D341Med (cell line): ENCODE results near the gene KHDRBS2.

Experiments used
- DNase-seq: peaks from one replicate; pipeline ENCODE4 v3.0.0; 2012; ENCODE audit warnings: low spot score

The KHDRBS2 gene

DNA sequence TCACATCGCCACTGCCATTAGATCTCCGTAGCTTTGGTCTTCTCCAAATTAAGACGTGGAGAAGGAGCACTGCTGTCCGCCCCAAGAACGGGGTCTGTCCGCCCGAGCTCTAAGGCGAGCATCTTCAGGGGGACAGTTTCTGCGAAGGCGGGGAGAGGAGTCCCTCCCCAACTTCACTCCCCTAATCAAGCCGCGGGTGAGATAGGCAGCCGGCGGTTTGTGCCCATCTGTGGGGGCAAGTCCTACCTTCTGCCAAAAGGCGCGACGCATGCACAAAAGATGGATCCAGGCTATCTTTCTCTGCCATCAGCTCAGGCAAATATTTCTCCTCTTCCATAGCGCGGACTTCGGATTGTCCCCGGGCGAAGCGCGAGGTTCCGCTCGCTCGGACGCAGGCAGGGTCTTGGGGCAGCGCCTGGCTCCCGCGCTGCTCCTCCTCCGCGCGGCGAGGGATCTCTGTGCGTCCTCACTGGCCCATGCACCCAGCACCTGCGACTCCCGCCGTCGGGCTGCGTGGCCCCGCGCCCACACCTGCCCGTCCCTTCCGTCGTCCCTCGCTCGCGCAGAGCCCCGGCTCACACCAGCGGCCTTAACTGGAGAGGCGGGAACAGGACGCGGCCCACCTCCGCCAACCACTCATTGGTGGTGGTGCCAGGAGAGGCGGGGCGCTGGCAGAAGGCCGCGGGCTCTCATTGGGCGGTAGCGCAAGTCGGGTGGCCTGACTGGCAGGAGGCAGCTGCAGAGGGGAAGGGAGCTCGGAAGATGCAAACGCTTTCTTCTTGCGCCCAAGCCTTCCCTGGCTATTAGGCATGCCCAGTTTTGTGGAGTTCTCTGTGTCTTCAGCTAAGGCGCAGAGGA lies at the start of gene KHDRBS2:
Gene KHDRBS2 (minus strand): TSS at position 614 of the 858 bp plus-strand sequence.
- peak; percentile 80 for DNase-seq

DNA sequence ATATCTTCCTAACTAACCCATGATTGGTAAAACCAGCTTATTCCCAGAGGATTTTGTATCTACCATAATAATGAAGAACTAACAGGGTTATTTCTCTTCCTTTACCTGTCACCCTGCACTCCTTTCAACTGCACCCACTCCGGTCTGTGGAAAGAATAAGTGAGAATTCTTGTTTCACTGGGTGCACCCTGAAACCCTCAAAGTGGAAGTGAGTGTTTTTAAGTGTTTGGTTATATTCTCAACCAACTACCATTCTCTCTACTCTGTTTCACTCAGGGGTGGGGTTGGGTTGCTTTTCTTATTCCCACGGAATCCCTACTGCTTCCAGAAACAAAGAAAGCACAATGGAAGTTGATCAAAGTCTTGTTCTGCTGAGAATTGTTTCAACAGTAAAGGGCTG lies 42.6 kb upstream of the KHDRBS2 start:
- DNase-seq, result no peak

DNA sequence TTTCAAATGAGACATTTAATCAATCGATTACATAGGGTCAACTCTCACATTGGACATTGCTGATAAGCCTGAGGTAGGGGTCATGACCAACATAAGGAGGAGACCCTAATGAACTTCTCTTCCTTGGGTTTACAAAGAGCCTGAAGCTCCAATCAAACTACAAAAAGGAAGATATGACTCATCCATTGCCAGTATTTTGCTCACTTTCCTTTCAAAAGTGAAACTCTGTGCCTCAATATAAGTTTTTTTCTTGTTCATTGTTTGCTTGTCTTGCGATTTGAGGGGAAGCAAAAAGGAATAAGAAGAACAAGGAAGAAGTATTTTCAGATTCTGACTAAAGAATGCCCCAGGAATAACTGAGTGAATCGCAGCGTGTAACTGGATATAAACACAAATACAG lies 38.8 kb upstream of the KHDRBS2 start:
- DNase-seq, result no peak

DNA sequence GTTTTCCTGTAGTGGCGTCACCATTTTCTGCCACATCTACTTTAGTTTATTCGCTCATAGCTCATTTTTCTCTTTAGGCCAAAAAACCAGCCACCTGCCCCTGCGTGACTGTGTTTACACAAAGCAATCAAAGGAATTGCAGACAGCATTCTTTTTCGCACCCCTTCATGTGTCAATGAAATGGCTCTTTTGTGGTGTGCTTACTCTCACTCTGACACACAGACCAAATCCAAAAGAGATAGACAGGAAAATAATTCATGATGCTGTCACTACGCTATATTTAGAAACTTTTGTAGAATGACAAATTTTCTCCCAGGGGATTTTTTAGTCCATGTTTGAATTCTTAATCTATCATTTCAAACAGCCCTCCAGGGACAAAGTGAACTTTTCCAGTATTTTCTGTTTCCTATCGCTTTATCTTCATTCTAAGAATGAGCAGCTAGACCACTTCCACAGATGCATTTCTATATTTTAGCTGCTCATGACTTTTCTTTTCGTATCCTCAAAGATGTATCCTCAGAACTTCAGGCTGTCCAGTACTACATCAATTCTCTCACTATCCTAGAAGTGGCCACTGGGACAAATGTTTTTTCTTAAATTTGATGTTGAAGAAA lies 37.9 kb upstream of the KHDRBS2 start:
- no peak for DNase-seq

DNA sequence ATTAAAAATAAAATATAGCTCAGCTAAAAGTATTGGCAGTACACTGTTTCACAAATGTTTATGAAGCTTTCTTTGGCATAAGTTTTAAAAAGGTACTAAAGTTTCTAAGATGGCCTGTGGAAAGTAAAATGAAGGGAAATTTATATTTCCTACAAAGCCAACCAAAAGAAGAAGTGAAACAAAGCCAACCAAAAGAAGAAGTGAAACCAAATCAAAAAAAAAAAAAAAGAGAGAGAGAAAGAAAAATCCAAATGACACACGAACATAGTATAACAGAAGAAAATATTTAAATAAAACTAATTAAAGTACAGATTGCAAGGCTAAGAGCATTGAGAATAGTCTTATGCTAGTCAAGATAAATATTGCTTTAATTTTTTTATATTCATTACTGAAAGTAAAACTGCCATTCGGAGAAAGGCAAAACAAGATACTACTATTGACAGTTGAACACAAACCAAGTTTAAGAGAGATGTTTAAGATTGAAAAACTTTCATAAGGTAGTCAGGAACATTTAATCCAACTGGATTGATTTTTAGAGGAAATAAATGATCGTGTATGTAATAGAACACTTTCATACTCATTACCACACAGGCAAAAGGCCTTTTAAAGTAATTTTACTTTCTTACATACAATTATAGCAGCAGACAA lies 12.8 kb upstream of the KHDRBS2 start:
- no peak for DNase-seq

DNA sequence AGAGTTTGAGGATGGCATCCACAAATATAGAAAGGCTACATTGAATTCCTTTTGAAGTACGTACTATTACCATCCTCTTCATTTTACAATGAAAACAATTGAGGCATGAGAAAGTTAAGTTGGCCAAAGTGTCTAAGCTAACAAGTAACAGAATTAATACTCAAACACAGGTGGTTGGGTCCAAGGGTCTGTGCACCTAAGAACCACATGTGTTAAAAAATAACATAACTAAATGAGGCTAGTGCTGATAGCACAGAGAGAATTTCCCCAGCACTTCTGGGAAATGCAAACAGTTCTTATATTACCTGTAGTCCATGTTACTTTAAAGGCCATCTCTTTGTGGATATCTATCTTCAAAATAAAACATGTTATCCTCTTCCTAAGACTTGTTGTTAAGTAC lies 10.5 kb upstream of the KHDRBS2 start:
- no peak for DNase-seq

DNA sequence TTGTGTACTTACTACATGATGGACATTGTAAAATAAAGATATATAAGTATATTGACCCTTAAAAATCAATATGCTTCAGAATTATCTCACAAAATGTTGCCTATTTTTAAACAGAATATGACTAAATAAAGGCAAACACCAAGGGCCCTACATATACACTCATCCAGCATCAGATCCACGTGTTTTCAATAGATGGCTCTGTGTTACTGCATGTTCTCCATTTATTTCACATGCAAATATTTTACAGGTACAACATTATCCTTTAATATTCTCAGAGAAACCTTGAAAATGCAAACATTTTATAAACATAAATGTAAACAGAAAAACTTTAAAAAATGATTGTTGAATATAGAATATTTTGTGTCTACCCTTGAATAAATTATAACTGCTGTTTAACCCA lies 2.9 kb upstream of the KHDRBS2 start:
- no peak for DNase-seq

DNA sequence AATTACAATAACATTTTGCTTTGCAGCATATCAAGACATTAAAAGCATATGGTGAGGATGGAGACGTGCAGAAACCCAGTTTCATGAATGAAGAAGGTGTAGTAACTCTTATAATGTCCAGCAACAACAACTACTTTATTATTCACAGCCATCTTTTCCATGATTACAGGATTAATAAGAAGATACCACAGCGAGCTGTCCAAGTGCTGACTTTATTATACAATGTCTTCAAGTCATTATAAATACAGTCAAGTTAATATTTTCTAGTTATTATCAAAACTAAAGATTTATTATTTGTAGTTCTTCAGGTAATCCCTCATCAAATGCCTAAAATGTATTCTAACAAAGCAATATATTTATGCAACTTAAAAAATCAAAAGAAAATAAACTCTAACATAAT lies 2.5 kb upstream of the KHDRBS2 start:
- no peak for DNase-seq

DNA sequence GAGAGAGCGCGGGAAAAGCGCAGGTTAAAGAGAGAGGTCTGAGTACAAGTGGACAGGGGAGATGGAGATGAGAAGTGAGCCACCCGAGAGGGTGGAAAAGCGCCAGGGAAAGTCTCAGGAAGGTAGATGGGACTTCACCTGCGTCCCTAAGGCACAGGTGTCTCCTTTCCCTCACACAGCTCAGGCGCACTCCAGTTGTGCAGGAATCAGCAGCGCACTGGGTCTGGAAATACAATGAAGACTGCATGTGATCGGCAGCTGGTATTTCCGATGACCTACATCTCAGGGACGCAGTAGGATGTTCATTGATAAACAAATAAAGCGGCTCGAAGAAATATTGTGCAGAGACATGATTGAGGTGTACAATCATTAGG lies 432 bp upstream of the KHDRBS2 start:
- DNase-seq, result peak; percentile 10

DNA sequence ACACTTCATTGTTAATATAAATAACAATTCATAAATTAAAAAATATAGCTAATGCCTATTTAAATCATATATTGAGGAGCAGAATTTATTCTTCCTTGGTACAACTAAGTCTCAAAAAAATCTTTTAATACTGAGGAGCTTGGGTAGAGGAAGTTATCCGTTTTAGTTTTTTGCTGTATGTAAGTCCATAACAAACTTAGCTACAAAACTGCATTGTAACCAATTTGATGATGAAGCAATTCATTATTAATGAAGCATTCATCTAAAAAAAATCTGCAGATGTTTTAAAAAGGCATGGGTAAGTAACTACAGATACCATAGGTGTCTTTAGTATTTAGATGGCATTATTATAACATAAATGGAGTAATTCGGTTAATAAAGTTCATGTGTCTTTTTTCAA lies 1.3 kb downstream of the KHDRBS2 start:
- DNase-seq, result no peak

DNA sequence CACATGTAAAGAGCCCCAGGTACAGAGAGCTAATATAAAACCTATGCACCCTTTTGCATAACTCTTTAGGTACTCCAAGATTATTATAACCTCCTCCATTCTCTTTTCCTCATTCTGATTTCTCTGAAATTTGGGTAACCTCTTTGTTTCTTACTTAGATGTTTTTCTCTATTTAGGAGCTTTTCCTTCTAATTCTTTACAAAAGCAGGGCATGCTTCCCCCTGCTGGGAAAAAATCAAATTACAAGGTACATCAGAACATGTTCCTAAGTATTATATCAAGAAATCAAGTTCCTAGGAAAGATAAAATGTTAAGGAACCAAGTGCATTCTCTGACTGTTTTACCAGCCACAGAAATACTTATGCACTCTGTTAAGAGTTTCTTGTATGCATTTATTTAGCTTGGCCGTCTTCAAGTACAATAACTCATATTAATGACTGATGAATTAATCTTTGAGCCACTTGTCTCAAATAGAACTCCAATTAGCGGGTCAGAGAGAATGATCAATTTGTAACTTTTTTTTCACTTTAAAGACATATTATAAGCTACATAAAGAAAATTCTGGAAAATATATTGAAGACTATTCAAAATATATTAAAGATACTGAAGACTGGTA lies 2.1 kb downstream of the KHDRBS2 start:
- no peak for DNase-seq

DNA sequence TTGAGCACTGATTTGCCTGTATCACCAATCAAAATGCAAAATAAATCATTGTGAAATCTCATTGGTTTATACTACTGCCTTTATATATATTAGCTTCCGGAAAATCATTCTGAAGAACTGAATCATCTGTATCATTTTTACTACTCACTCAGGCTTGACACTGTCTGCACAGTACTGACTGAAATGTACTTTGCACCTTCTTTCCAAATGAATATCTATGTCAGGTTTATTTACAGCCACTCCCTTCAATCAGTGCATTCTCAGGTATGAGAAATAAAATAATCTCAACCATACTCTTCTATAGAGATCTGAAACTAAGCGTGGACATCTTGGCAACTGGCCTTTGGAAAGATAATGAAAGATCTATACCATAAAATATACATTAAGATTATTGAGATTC lies 2.7 kb downstream of the KHDRBS2 start:
- no peak for DNase-seq

DNA sequence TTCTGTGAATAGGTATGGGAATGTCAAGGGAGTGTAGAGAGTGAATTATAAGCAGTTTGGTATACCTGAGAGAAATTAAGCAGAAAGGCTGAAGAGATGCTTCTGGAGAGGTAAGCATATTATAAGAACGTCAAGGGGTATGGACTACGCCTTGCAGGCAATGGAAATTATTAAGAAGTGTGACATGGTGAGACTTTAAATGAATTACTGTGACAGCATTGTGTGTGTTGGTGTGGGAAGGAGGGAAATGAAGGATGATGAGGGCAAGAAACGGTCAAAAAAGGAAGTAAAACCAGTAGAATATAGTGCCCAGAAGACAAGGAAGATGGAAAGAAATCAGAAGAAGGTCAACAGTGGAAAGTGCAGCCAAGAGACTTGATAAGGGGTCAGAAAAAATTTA lies 5.9 kb downstream of the KHDRBS2 start:
- no peak for DNase-seq

DNA sequence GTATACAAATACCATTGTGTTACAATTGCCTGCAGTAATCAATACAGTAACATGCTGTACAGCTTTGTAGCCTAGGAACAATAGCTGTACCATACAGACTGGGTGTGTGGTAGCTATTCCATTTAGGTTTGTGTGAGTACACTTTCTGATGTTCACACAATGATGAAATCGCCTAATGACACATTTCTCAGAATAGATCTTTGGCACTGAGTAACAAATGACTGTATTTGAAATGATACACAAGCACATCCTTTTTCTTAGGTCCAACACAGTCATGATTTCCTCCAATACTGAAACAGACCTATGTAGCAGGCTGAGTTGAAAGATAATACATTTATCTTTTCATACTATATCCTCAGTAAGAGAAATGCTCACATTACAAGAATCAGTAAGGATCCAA lies 13.9 kb downstream of the KHDRBS2 start:
- no peak for DNase-seq

DNA sequence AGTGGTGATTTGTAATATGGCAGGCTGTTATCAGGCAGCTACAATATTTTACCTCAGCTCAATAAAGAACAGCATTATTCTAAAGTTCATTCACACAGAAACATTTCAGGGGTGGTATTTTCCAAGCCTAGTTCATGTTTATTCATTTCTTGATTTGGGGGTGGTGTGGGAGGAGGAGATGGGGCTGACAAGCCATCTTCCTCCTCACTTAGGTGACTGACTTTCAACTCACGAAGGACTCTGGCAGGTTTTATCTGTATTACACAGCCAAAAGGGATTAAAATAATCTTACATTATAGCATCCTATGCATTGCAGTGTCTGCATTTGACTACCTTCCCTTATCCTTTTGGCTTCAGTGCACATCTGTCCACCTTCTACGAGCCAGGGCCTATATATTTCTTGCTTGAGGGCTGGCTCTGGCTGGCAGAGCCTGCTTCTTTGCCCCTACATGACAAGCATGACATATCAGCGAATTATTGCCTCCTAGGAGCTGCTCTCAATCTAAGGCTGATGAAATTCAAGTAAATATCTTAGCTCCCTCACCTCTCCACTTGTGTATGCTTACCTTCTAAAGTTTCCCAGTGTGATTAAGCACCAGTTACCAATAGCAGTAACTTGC lies 20.0 kb downstream of the KHDRBS2 start:
- DNase-seq, result peak; percentile 12

DNA sequence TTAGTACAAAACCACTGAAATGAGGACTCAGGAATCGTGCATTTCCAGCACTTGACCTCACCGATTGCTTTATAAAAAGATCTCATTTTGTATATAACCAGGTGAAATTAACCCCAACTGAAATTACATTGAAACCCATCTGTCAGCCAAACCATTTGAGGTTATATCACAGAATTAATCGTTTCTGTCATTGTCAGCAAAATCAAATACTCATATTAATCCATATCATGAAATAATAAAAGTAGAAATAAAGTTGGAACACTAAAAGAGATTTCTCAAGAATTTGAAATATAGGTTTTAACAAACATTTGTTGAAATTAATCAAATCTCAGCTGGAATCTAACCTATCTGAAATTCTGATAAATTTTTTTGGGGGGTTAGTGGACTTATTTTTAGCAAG lies 23.7 kb downstream of the KHDRBS2 start:
- no peak for DNase-seq

DNA sequence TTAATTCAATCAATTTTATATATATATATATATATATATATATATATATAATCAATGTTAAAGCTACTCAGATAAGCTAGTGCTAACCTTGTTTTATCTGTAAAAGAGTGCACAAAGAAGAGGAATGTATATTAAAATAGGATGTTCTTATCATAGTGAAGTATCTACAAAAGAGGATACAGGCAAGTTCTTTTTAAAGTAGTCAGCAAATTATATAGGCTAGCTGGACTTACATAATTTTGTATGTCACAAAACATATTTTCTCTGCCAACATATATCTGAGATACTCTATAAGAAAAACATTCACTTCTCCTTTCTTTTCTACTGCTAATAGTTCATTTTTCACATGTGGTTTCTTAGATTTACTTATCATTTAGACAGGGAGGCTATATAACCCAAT lies 39.9 kb downstream of the KHDRBS2 start:
- no peak for DNase-seq

DNA sequence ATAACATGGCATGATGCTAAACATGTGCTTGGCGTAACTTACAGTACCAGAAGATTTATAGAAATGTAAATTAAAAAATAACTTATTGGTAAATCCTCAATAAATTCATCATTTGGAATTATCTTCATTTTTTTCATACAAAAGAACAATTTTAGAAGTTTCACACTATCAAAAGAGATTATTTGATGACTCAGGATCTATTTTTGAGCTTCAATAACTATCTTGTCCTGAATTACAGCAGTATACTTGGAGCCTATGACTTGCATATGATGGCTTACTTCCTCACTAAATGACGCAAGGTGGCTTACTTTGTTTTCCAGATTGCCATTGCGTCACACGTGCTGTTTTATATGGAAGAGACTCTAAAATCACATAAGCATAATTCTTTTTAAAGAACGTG lies 49.2 kb downstream of the KHDRBS2 start:
- DNase-seq, result no peak

DNA sequence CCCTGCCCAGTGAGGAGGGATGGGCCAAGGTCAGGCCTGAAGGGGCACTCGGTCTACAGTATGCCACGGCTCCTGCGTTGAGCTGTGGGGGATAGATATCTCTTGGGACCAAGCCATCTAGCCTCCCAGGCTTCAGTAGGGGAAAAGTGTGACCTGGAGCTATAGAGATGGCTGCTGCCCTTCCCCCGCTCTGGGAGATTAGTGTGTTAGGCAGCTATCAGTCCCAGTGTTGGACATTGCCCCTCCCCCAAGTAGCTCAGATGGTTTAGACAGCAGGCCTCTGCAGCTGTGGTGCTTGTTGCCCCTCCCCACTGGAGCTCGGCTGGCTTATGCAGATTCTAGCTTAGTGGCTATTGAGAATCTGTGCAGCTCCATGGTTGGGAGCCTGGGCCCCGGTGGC lies 56.8 kb downstream of the KHDRBS2 start:
- no peak for DNase-seq

DNA sequence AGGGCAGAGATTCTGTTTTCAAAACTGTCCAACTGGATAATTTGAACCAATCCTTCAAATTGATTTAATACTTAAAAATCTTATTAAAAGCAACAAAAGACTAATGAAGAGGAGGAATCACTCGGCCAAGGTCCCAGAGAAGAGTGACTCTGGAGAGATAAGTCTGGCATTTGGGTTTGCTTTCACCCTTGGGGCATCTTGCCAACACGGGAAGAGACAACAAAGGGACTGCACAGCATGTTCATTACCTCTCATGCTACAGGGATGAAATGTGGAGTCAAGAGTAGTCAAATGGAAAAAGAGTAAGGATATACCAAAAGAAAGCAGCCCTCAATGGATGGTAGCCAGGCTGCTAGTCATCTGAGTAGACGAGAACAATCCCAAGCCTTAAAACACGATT lies 68.2 kb downstream of the KHDRBS2 start:
- no peak for DNase-seq

DNA sequence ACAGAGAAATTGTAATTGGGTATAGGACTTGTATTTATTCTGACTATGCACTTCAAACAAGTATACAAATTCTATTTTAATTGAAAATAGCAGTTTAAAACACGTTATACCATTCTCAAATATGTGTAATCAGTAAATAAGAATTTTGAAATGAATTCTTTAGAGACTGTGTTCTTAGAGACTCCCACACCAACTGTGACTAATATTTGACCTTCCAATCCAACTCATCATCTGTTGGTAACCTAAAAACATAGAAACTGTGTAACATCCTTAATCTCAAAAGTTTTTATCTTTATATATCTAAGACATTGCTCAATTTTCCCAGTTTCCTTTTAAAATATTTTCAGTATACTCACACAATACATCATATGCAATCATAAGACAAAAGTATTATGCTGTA lies 83.9 kb downstream of the KHDRBS2 start:
- DNase-seq, result no peak

DNA sequence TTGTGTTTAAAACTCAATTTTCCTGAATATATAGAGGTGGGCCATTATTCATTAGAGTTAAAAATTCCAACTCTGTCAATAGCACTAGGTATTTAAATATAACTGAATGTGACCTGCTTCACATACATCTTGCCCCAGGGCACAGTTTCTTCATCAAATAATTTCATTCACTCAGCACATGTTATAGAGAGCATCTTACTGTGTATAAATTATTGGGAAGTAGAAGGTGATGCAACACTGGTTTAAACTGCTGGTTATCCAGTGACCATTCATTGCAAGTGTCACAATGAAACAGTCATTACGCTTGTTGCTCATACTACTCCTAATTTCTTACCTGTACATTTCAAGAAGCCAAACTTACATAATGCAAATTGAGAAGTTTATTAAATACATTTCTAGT lies 93.4 kb downstream of the KHDRBS2 start:
- no peak for DNase-seq

DNA sequence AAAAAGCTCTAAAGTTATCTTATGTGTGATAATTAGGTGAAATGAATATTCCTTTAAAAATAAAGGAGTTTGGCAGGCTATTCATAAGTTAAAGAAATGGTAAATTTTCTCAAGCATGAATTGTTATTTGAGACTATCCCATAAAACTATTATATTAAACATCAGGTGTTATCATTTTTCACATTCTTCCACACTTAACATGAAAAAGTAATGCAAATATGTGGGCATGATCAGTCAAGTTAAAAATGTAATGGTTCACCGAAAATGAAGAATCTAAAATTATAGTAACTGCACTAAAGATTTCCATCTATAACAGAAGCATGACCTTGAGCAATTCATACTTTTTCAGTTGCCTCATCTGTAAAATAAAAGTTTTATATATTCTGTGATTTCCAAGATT lies 110.8 kb downstream of the KHDRBS2 start:
- no peak for DNase-seq
